ENCODE results near the gene DZIP1.
"Not testable (repeated sequence)": the region's sequence is repeated elsewhere in the genome, so short reads cannot be mapped to it uniquely, and the experiment has no call there.

GRCh38 chr13:95684960-95685359 is 40.5 kb upstream of the DZIP1 start:
- not testable (repeated sequence) for TF ChIP-seq CTCF, POLR2A (IDR thresholded peaks at IDR 0.05)

All from adrenal gland (tissue), 5 donors.